ENCODE data around the gene MAPK14.

DNA sequence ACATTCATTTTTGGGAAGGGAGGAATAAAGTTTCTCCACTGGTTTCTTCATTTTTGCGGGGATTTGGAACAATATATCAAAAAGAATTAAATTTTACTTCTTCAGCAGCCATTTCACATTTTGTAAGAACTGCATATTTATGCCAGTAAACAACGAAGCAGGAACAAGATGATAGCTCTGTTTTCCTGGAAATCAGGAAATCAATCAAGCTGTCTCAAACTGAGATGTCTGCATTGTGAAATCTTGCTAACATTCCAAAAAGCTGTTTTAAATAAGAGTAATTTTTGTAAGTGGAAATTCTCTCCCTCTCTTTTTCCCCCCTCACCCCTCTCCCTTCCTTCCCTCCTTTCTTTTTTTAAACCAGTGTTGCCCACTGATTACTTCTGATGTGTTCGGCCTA is 122.7 kb downstream of the MAPK14 start:
- TF ChIP-seq, protein P1, sequence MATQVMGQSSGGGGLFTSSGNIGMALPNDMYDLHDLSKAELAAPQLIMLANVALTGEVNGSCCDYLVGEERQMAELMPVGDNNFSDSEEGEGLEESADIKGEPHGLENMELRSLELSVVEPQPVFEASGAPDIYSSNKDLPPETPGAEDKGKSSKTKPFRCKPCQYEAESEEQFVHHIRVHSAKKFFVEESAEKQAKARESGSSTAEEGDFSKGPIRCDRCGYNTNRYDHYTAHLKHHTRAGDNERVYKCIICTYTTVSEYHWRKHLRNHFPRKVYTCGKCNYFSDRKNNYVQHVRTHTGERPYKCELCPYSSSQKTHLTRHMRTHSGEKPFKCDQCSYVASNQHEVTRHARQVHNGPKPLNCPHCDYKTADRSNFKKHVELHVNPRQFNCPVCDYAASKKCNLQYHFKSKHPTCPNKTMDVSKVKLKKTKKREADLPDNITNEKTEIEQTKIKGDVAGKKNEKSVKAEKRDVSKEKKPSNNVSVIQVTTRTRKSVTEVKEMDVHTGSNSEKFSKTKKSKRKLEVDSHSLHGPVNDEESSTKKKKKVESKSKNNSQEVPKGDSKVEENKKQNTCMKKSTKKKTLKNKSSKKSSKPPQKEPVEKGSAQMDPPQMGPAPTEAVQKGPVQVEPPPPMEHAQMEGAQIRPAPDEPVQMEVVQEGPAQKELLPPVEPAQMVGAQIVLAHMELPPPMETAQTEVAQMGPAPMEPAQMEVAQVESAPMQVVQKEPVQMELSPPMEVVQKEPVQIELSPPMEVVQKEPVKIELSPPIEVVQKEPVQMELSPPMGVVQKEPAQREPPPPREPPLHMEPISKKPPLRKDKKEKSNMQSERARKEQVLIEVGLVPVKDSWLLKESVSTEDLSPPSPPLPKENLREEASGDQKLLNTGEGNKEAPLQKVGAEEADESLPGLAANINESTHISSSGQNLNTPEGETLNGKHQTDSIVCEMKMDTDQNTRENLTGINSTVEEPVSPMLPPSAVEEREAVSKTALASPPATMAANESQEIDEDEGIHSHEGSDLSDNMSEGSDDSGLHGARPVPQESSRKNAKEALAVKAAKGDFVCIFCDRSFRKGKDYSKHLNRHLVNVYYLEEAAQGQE (IDR thresholded peaks at IDR 0.05; ENCODE audit: low read depth): no peak
- TF ChIP-seq CREB1 (IDR thresholded peaks at IDR 0.05; ENCODE audit: low read depth): no peak
- TF ChIP-seq, protein P2, sequence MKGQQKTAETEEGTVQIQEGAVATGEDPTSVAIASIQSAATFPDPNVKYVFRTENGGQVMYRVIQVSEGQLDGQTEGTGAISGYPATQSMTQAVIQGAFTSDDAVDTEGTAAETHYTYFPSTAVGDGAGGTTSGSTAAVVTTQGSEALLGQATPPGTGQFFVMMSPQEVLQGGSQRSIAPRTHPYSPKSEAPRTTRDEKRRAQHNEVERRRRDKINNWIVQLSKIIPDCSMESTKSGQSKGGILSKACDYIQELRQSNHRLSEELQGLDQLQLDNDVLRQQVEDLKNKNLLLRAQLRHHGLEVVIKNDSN (IDR thresholded peaks at IDR 0.05): no peak
- no peak for TF ChIP-seq TAF1 (IDR thresholded peaks at IDR 0.05; ENCODE audit: low read depth)
- no peak for TF ChIP-seq FOXM1 (IDR thresholded peaks at IDR 0.05; ENCODE audit: borderline replicate concordance, low read depth)
- TF ChIP-seq, protein P3, sequence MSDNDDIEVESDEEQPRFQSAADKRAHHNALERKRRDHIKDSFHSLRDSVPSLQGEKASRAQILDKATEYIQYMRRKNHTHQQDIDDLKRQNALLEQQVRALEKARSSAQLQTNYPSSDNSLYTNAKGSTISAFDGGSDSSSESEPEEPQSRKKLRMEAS (IDR thresholded peaks at IDR 0.05): no peak
- TF ChIP-seq RAD21 (IDR thresholded peaks at IDR 0.05; ENCODE audit: low read depth): no peak
- no peak for TF ChIP-seq YY1 (IDR thresholded peaks at IDR 0.05; ENCODE audit: low read depth)
- no peak for TF ChIP-seq EP300 (IDR thresholded peaks at IDR 0.05; ENCODE audit: borderline replicate concordance)
- no peak for TF ChIP-seq TCF12 (IDR thresholded peaks at IDR 0.05; ENCODE audit: low read depth)

Measured in Ishikawa (cell line).